WI38 (cell line): ENCODE results near the gene DNAH14.
"Not testable (repeated sequence)": the region's sequence is repeated elsewhere in the genome, so short reads cannot be mapped to it uniquely, and the experiment has no call there.

ENCODE experiments used
- H3K4me3 ChIP-seq: 2 replicates; pipeline ENCODE4 v1.5.1; 2011; ENCODE audit warnings: low read depth, mild to moderate bottlenecking, control low read depth, low read length
- CTCF ChIP-seq: IDR thresholded peaks from 2 replicates; pipeline ENCODE4 v1.5.1; 2012; ENCODE audit warnings: low read depth, mild to moderate bottlenecking, control low read depth, low read length

DNAH14 gene

GRCh38 chr1:225156254-225156653 is 226.8 kb downstream of the DNAH14 start:
- TF ChIP-seq CTCF: no peak
- H3K4me3 ChIP-seq: no peak overlapping the region

- H3K4me3 ChIP-seq: no peak overlapping the region
- no peak for TF ChIP-seq CTCF
Observed at GRCh38 chr1:225158291-225158690, 228.8 kb downstream of the DNAH14 start.

- H3K4me3 ChIP-seq: no peak overlapping the region
- TF ChIP-seq CTCF: no peak
Observed at GRCh38 chr1:225159793-225160192, 230.3 kb downstream of the DNAH14 start.

- H3K4me3 ChIP-seq: not testable (repeated sequence)
Observed at GRCh38 chr1:225177409-225177808, 247.9 kb downstream of the DNAH14 start.

GRCh38 chr1:225179686-225180085 is 250.2 kb downstream of the DNAH14 start:
- TF ChIP-seq CTCF: no peak
- H3K4me3 ChIP-seq: no peak overlapping the region

GRCh38 chr1:225182716-225183115 is 253.2 kb downstream of the DNAH14 start:
- no peak for TF ChIP-seq CTCF
- no peak overlapping the region for H3K4me3 ChIP-seq

- no peak for TF ChIP-seq CTCF
- H3K4me3 ChIP-seq: no peak overlapping the region
Observed at GRCh38 chr1:225191199-225191753, 261.8 kb downstream of the DNAH14 start.

- no peak overlapping the region for H3K4me3 ChIP-seq
- TF ChIP-seq CTCF: no peak
Observed at GRCh38 chr1:225201447-225201846, 272.0 kb downstream of the DNAH14 start.
